HEK293T (cell line): Measurements from ENCODE around the gene SFI1.
"Not testable (repeated sequence)": the region's sequence is repeated elsewhere in the genome, so short reads cannot be mapped to it uniquely, and the experiment has no call there.

Experiments
- CTCF ChIA-PET: fragments of 350-600 bp; formaldehyde crosslinking; extraction: SDS; loops from one replicate; lab custom pipeline; 2021; ENCODE audit warnings: antibody characterized with exemption, inconsistent platforms; lab: Yijun Ruan, JAX
- POLR2A ChIA-PET: fragments of 350-600 bp; formaldehyde crosslinking; extraction: SDS; loops from one replicate; lab custom pipeline; 2020; ENCODE audit warnings: antibody characterized with exemption, inconsistent platforms; lab: Yijun Ruan, JAX
- DNase-seq: peaks from one replicate; pipeline ENCODE4 v3.0.0; 2012; ENCODE audit warnings: mixed read lengths; ENCODE audit errors: extremely low spot score
- ARNT ChIP-seq: fragments of 450-650 bp; IDR thresholded peaks from 2 replicates; pipeline ENCODE4 v1.6.1; 2017; ENCODE audit warnings: mild to moderate bottlenecking
- BHLHE40 ChIP-seq: fragments of 450-650 bp; IDR thresholded peaks from 2 replicates; pipeline ENCODE4 v1.6.1; 2016; ENCODE audit warnings: mild to moderate bottlenecking, moderate library complexity, borderline replicate concordance
- CTBP1 ChIP-seq: fragments of 450-650 bp; IDR thresholded peaks from 2 replicates; pipeline ENCODE4 v1.6.1; 2016; ENCODE audit warnings: borderline replicate concordance
- ELF4 ChIP-seq: fragments of 450-650 bp; IDR thresholded peaks from 2 replicates; pipeline ENCODE4 v1.6.1; 2017; ENCODE audit warnings: antibody characterized with exemption
- FOXA1 ChIP-seq: fragments of 450-650 bp; IDR thresholded peaks from 2 replicates; pipeline ENCODE4 v1.6.1; 2016; ENCODE audit warnings: mild to moderate bottlenecking
- FOXK2 ChIP-seq: fragments of 450-650 bp; IDR thresholded peaks from 2 replicates; pipeline ENCODE4 v1.6.1; 2016; ENCODE audit warnings: mild to moderate bottlenecking
- FOXM1 ChIP-seq: fragments of 450-650 bp; IDR thresholded peaks from 2 replicates; pipeline ENCODE4 v1.6.1; 2017; ENCODE audit warnings: mild to moderate bottlenecking, borderline replicate concordance
- HDGF ChIP-seq: fragments of 450-650 bp; IDR thresholded peaks from 2 replicates; pipeline ENCODE4 v1.6.1; 2017; ENCODE audit warnings: antibody characterized with exemption, borderline replicate concordance
- L3MBTL2 ChIP-seq: fragments of 450-650 bp; conservative IDR thresholded peaks from 2 replicates; pipeline ENCODE4 v1.6.1; 2016; ENCODE audit warnings: mild to moderate bottlenecking
- LEF1 ChIP-seq: fragments of 450-650 bp; IDR thresholded peaks from 2 replicates; pipeline ENCODE4 v1.6.1; 2017; ENCODE audit warnings: mild to moderate bottlenecking, borderline replicate concordance
- NFRKB ChIP-seq: fragments of 450-650 bp; IDR thresholded peaks from 2 replicates; pipeline ENCODE4 v1.6.1; 2016; ENCODE audit warnings: mild to moderate bottlenecking, moderate library complexity
- SP1 ChIP-seq: fragments of 450-650 bp; IDR thresholded peaks from 2 replicates; pipeline ENCODE4 v1.6.1; 2017
- SUZ12 ChIP-seq: fragments of 450-650 bp; IDR thresholded peaks from 2 replicates; pipeline ENCODE4 v1.6.1; 2016; ENCODE audit warnings: mild to moderate bottlenecking
- TARDBP ChIP-seq: fragments of 450-650 bp; IDR thresholded peaks from 2 replicates; pipeline ENCODE4 v1.6.1; 2016
- ZNF384 ChIP-seq: fragments of 450-650 bp; IDR thresholded peaks from 2 replicates; pipeline ENCODE4 v1.6.1; 2016
- TF ChIP-seq, protein P1 (sequence below): fragments of 450-650 bp; IDR thresholded peaks from 2 replicates; pipeline ENCODE4 v1.6.1; 2016

Gene SFI1

GRCh38 chr22:31588970-31589675 lies 92.8 kb downstream of the SFI1 start:
- CTCF ChIA-PET: no interaction called here

GRCh38 chr22:31590161-31590560 lies 93.8 kb downstream of the SFI1 start:
- POLR2A ChIA-PET, DNase-seq, CTCF ChIA-PET: not testable (repeated sequence)

More at GRCh38 chr22:31588970-31589675, 92.8 kb downstream of the SFI1 start:
- POLR2A ChIA-PET: no interaction called here
- DNase-seq: no peak
- TF ChIP-seq ELF4 (no peak), SUZ12 (no peak), CTBP1 (no peak), NFRKB (no peak), L3MBTL2 (no peak), ZNF384 (no peak), FOXK2 (no peak), FOXA1 (no peak), LEF1 (no peak), SP1 (no peak), TARDBP (no peak)
- TF ChIP-seq, protein P1, sequence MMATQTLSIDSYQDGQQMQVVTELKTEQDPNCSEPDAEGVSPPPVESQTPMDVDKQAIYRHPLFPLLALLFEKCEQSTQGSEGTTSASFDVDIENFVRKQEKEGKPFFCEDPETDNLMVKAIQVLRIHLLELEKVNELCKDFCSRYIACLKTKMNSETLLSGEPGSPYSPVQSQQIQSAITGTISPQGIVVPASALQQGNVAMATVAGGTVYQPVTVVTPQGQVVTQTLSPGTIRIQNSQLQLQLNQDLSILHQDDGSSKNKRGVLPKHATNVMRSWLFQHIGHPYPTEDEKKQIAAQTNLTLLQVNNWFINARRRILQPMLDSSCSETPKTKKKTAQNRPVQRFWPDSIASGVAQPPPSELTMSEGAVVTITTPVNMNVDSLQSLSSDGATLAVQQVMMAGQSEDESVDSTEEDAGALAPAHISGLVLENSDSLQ: no peak

DNA sequence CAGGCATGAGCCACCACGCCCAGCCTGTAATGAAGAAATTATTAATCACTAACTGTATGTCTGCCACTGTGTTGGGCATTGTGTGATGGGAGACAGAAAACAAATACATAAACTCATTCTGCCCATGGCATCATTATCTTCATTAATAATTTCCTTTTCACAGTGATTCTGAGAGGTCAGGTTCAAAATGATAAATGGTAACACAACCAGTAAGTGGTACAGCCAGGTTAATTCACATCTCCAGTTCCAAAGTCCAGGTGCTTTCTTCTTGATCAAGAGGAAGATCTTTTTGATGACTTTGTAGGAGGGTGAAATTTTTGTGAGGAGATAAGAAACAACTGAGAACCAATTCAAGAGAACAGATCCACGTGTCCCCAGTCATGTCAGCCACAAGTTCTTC lies 98.9 kb downstream of the SFI1 start:
- no peak for DNase-seq
- CTCF ChIA-PET: no interaction called here
- POLR2A ChIA-PET: no interaction called here
- TF ChIP-seq SP1 (no peak), L3MBTL2 (no peak), FOXM1 (no peak), FOXA1 (no peak), CTBP1 (no peak)

DNA sequence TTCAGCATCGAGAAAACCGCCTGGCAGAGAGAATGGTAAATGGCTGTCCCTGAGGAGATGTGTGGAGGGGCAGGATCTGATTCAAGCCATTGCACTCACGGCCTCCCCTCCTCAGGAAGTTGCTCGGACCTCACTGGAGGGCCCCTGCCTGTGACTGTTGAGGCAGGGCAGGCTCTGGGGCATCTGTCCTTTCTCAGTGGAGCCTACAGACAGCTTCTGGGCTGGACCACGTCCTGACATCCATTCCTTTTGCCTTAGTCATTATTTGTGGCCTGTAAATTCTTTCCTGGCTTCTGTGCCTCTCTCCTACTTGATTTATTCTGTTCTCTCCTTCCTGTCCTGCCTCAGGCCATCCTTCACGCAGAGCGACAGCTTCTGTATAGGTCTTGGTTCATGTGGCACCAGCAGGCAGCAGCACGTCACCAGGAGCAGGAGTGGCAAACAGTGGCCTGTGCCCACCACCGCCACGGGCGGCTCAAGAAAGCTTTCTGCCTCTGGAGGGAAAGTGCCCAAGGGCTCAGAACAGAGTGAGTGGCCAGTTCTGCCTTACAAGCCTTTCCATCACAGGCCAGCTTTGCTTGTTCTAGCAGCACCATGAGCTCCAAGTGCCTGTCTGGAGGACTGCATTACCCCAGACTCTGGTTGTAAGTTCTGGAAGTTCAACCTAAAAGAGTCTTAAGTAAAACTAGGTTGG lies 106.1 kb downstream of the SFI1 start:
- DNase-seq: no peak
- ChIA-PET CTCF (interaction anchor here (0.6 kb wide), 1 partner anchor 28 kb away, joined by 3 read pairs; no protein-coding TSS in a partner anchor), POLR2A (no interaction called here)

DNA sequence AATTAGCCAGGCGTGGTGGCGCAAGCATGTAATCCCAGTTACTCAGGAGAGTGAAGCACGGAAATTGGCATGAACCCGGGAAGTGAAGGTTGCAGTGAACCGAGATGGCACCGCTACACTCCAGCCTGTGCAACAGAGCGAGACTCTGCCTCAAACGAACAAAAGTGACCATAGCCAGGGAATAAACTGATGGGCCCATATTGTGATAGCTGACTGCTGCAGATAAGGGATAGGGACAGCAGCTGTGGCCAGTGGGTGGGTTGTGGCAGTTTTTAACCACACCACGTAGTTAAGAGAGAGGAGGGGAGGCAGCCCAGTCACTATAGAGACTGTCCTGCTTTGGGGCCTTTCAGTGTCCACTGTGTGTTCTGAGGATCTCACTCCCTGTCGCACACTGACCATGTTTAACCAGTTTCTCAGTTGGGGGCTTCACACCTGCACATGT lies 106.8 kb downstream of the SFI1 start:
- no peak for DNase-seq
- ChIA-PET POLR2A (no interaction called here), CTCF (interaction anchor here (0.6 kb wide), 1 partner anchor 220 kb away, joined by 4 read pairs; no protein-coding TSS in a partner anchor)
- TF ChIP-seq FOXK2 (no peak), ARNT (no peak), L3MBTL2 (no peak), ELF4 (no peak), ZNF384 (no peak), FOXA1 (no peak)

More for the DNA sequence above, 106.1 kb downstream of the SFI1 start:
- no peak for TF ChIP-seq FOXK2
- no peak for TF ChIP-seq ARNT
- TF ChIP-seq SUZ12: no peak
- no peak for TF ChIP-seq NFRKB
- no peak for TF ChIP-seq FOXA1
- TF ChIP-seq LEF1: no peak
- no peak for TF ChIP-seq HDGF
- no peak for TF ChIP-seq ZNF384
- TF ChIP-seq L3MBTL2: no peak
- no peak for TF ChIP-seq BHLHE40
- TF ChIP-seq, protein P1: no peak
- no peak for TF ChIP-seq ELF4
- TF ChIP-seq FOXM1: no peak
- TF ChIP-seq TARDBP: no peak
- no peak for TF ChIP-seq SP1
- no peak for TF ChIP-seq CTBP1

DNA sequence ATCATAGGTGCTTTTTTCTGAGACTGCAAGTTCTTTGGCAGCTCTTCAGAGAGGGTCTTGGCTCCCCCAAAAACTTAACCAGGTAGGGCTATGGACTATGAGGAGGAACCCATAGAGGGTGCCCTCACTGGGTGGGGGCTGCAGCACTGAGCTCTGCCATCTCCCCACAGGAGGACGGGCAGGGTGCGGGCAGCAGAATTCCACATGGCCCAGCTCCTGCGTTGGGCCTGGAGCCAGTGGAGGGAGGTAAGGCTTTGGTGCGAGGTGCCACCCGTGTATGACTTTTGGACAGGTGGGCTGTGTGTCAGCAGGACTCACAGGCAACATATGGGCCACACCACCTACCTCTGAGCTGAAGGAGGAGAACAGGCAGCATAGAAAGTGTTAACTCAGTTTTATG lies 107.2 kb downstream of the SFI1 start:
- POLR2A ChIA-PET: no interaction called here
- no peak for DNase-seq
- CTCF ChIA-PET: interaction anchor here (0.6 kb wide), 1 partner anchor 221 kb away, joined by 4 read pairs; no protein-coding TSS in a partner anchor
- TF ChIP-seq HDGF (no peak), ZNF384 (no peak), LEF1 (no peak), FOXM1 (no peak)
- TF ChIP-seq, protein P1: no peak

DNA sequence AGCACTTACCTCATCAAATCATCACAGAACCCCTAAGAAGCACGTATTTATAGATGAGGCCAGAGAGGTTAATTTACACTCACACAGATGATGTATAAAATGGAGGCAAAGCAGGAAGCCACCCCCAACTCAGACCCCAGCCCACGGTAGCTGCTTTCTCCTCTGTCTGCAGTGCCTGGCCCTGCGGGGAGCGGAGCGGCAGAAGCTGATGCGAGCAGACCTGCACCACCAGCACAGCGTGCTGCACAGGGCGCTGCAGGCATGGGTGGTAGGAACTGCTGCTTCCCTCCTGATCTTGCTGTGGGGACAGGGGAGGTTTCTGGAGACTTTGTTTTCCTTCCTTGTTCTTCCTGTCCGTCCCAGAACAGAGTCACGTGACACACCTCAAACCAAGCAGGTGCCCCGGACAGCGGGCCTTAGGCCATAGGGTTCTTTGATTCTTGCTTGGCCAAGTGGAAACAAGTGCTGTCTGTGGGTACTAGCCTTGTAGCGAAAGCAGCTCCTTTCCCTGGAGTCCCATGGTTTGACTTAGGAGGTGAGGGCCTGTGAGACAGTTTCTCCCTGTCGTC lies 107.9 kb downstream of the SFI1 start:
- CTCF ChIA-PET: no interaction called here
- no peak for TF ChIP-seq ELF4
- no peak for TF ChIP-seq LEF1
- TF ChIP-seq FOXA1: no peak
- TF ChIP-seq SP1: no peak
- no peak for DNase-seq
- POLR2A ChIA-PET: no interaction called here
